HepG2 (cell line): ENCODE results near the gene HOXA6. TPM values are rescaled to one million over a fixed set of nuclear protein-coding genes. Genes with fewer than 3 reads are reported as not detected.

Experiments used
- ATAC-seq: fragments of 200-7000 bp; cut with Tn5 transposase; 3 replicates; pipeline ENCODE4 v1.9.1; 2020; ENCODE audit warnings: mild to moderate bottlenecking, moderate library complexity
- BruUV-seq: library from RNA; stranded (reverse); fragments of 400-500 nt; replicated peaks from 2 replicates; lab custom pipeline; 2021; lab: Mats Ljungman, UMichigan
- CTCF ChIA-PET: fragments of 300-600 bp; formaldehyde crosslinking; extraction: SDS; loops from one replicate; lab custom pipeline; 2021; ENCODE audit warnings: low total read pairs, inconsistent platforms, low intra/inter-chr PET ratio; lab: Yijun Ruan, JAX
- POLR2A ChIA-PET: fragments of 350-600 bp; sonication (Branson Sonifier 250); formaldehyde crosslinking; loops from one replicate; lab custom pipeline; 2020; ENCODE audit warnings: antibody characterized with exemption, inconsistent platforms; lab: Yijun Ruan, JAX
- DNase-seq: peaks from one replicate; pipeline ENCODE4 v3.0.0-alpha.2; 2015; ENCODE audit warnings: low spot score
- FAIRE-seq: peaks from 3 replicates; lab custom pipeline; 2011; peaks lifted over from hg19 to GRCh38; lab: Jason Lieb, UNC
- H2AFZ ChIP-seq: one replicate; pipeline ENCODE4 v1.6.1; 2011; ENCODE audit warnings: low read length, inconsistent platforms
- H3K27ac ChIP-seq: fragments of 300-600 bp; 3 replicates; pipeline ENCODE4 v1.8.0; 2011; ENCODE audit warnings: mixed run types, mild to moderate bottlenecking, mixed read lengths, low read length, inconsistent platforms; ENCODE audit not compliant: insufficient read depth; ENCODE audit errors: extremely low read length
- H3K27me3 ChIP-seq, 2 experiments: fragments of 200-600 bp in 1 of 2; 2 replicates in 1 of 2; 3 replicates in 1 of 2; pipeline versions ENCODE4 v1.6.0 to v1.8.0; 2011; ENCODE audit warnings: low read length in 2 of 2, mild to moderate bottlenecking in 2 of 2, moderate library complexity in 2 of 2, inconsistent platforms in 1 of 2; ENCODE audit not compliant: insufficient read depth in 2 of 2, control insufficient read depth in 1 of 2
- H3K36me3 ChIP-seq, 2 experiments: fragments of 200-600 bp in 1 of 2; replicated peaks in 1 of 2; 2 replicates in 1 of 2; 3 replicates in 1 of 2; pipeline versions ENCODE4 v1.5.1 to v1.8.0; 2011; ENCODE audit warnings: low read length in 2 of 2, inconsistent platforms in 1 of 2; ENCODE audit not compliant: insufficient read depth in 2 of 2, control insufficient read depth in 1 of 2
- H3K4me1 ChIP-seq: 2 replicates; pipeline ENCODE4 v1.5.1; 2012; ENCODE audit warnings: low read length, inconsistent platforms; ENCODE audit not compliant: insufficient read depth
- H3K4me2 ChIP-seq: 2 replicates; pipeline ENCODE4 v1.6.0; 2011; ENCODE audit warnings: low read depth, low read length, inconsistent platforms
- H3K4me3 ChIP-seq, 3 experiments: fragments of 200-600 bp in 1 of 3; sonication (generic), shearing (Covaris generic) in 1 of 3; replicated peaks in 1 of 3; 2 replicates each; pipeline ENCODE4 v1.5.1; 2011 to 2016; ENCODE audit warnings: low read length in 3 of 3, inconsistent platforms in 2 of 3, low read depth in 2 of 3, mild to moderate bottlenecking in 2 of 3, control low read depth in 1 of 3, mixed read lengths in 1 of 3; ENCODE audit not compliant: insufficient read depth in 1 of 3
- H3K79me2 ChIP-seq: one replicate; pipeline ENCODE4 v1.6.1; 2011; ENCODE audit warnings: low read length, inconsistent platforms; ENCODE audit not compliant: insufficient read depth
- H3K9ac ChIP-seq: 2 replicates; pipeline ENCODE4 v1.6.0; 2011; ENCODE audit warnings: mild to moderate bottlenecking, low read depth, low read length, inconsistent platforms; ENCODE audit not compliant: insufficient read depth
- H3K9me3 ChIP-seq: 2 replicates; pipeline ENCODE4 v1.5.1; 2012; ENCODE audit warnings: mild to moderate bottlenecking, low read length
- H4K20me1 ChIP-seq: 2 replicates; pipeline ENCODE4 v1.6.0; 2011; ENCODE audit warnings: inconsistent platforms, mild to moderate bottlenecking, low read length, moderate library complexity; ENCODE audit not compliant: insufficient read depth
- BRCA1 ChIP-seq: sonication (generic); formaldehyde crosslinking; IDR thresholded peaks from 2 replicates; pipeline ENCODE4 v1.4.0; 2020; ENCODE audit warnings: missing genetic modification reagents
- ONECUT2 ChIP-seq: sonication (generic); formaldehyde crosslinking; IDR thresholded peaks from 2 replicates; pipeline ENCODE4 v1.4.0; 2020; ENCODE audit warnings: missing genetic modification reagents
- POLR2A ChIP-seq, 2 experiments: IDR thresholded peaks; 2 replicates each; pipeline ENCODE4 v1.6.1; 2011; ENCODE audit warnings: low read depth in 2 of 2, low read length in 2 of 2, mild to moderate bottlenecking in 1 of 2, moderate library complexity in 1 of 2; ENCODE audit not compliant: insufficient read depth in 1 of 2
- WGBS: methylation state at CpG from one replicate; pipeline ENCODE4 v1.1.6; 2017; ENCODE audit warnings: low lambda C conversion rate; 5-methylcytosine and 5-hydroxymethylcytosine counted together
- in situ Hi-C: cut with HindIII; loops from 2 replicates; pipeline ENCODE4 v1.10.0; 2017; ENCODE audit warnings: low pct_unique_long_range_greater_than_20kb; ENCODE audit not compliant: extremely low pct_ligation_motif_present
- intact Hi-C: fragments of 100-400 bp; cut with micrococcal nuclease; formaldehyde crosslinking; loops from one replicate; pipeline ENCODE4 v1.10.0; 2022; ENCODE audit not compliant: unreplicated experiment
- polyA plus RNA-seq, 8 experiments: library from polyadenylated mRNA; depleted of rRNA in 3 of 8; stranded (reverse) in 7 of 8; unstranded in 1 of 8; fragments of >200 nt; fragmentation: Illumina TruSeq in 4 of 8; extraction: Trizol in 4 of 8; gene quantifications; 2 replicates each; pipeline versions ENCODE4 v1.2.1 to v1.2.3, GENCODE V29; 2011 to 2016; ENCODE audit warnings: low read depth in 4 of 8, missing spikeins in 1 of 8, mixed read lengths in 1 of 8; ENCODE audit not compliant: insufficient read depth in 1 of 8
- total RNA-seq, 5 experiments: library from RNA; depleted of rRNA; stranded (reverse); fragments of >200 nt; fragmentation: Illumina TruSeq; extraction: Trizol; gene quantifications; 2 replicates each; pipeline ENCODE4 v1.2.3, GENCODE V29; 2016; ENCODE audit warnings: low read depth in 1 of 5
- TF ChIP-seq, protein P1 (sequence below): sonication (generic); formaldehyde crosslinking; IDR thresholded peaks from 2 replicates; pipeline ENCODE4 v1.4.0; 2020; ENCODE audit warnings: missing genetic modification reagents, borderline replicate concordance

Gene HOXA6
- total and polyA plus RNA-seq, 2 of the 13 experiments (the other 11 are each of a cell fraction or from before 2014, with no cell fraction given), result 1.3 to 1.5 TPM

DNA sequence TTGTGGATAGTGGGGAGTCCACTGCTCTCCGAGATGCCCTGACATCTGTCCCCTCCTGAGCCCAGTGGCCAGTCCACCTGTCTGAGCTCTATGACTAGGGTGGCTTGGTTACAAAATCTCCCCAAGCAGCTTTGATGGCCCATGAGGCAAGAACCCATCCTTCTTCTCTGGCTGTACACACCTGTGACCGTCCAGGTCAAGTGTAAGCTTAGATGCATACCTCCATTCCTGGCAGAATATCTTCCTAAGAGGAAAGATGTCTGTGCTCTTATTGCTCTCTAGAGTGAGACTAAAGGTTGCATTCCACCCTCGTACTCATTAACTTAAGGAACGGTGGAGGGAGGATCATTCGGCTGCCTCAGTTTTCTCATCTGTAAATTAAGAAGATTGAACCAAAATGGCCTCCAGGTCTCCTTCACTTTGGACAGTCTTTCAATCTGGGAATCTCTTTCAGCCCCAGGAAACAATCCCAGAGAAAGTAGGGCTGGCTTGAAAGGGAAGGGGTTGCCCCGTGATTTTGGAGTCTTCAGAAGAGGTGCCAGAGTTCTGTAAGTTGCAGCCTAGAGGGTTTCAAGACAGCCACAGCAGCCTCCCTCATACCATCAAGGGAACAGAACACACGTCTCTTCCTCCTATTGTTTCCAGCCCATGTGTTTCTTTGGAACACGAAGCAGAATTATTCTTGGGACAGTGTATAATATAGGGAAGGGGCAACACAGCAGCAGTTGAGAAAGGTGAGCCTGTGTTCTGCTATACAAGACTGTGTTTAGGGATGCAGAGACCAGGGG, 22.5 kb downstream of the HOXA6 start:
- H3K4me3 ChIP-seq, result no peak overlapping the region
- no peaks in the 10 kb centered on the region; a peak in 1 of 5 replicates for H3K27me3 ChIP-seq
- H4K20me1 ChIP-seq, result peaks cover 6% of the 10 kb centered on the region; the same call in 1 of the 2 replicates
- no peak for FAIRE-seq
- H3K4me2 ChIP-seq, result 0 out of 2 replicates have a peak overlapping the region, but pooled peaks have one; percentile 1
- no peak for DNase-seq
- peaks cover 79% of the 10 kb centered on the region for H3K4me1 ChIP-seq
- BruUV-seq, result no TSS peak
- in situ Hi-C loops, result no loop called here
- H2AFZ ChIP-seq, result no peak overlapping the region
- ATAC-seq, result no peak
- H3K9me3 ChIP-seq, result no peaks in the 10 kb centered on the region
- H3K27ac ChIP-seq, result no peak overlapping the region
- TF ChIP-seq ONECUT2 (CRISPR knock-in tag), result no peak
- TF ChIP-seq, protein P1, sequence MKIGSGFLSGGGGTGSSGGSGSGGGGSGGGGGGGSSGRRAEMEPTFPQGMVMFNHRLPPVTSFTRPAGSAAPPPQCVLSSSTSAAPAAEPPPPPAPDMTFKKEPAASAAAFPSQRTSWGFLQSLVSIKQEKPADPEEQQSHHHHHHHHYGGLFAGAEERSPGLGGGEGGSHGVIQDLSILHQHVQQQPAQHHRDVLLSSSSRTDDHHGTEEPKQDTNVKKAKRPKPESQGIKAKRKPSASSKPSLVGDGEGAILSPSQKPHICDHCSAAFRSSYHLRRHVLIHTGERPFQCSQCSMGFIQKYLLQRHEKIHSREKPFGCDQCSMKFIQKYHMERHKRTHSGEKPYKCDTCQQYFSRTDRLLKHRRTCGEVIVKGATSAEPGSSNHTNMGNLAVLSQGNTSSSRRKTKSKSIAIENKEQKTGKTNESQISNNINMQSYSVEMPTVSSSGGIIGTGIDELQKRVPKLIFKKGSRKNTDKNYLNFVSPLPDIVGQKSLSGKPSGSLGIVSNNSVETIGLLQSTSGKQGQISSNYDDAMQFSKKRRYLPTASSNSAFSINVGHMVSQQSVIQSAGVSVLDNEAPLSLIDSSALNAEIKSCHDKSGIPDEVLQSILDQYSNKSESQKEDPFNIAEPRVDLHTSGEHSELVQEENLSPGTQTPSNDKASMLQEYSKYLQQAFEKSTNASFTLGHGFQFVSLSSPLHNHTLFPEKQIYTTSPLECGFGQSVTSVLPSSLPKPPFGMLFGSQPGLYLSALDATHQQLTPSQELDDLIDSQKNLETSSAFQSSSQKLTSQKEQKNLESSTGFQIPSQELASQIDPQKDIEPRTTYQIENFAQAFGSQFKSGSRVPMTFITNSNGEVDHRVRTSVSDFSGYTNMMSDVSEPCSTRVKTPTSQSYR (CRISPR knock-in tag), result no peak
- TF ChIP-seq BRCA1 (CRISPR knock-in tag), result no peak
- TF ChIP-seq POLR2A (IDR thresholded peaks at IDR 0.05; ENCODE audit: insufficient read depth in 1 of 2, low read depth in 2 of 2, low read length in 2 of 2), result peak in 1 of 2 experiments; percentile 11; a peak in 1 of 4 replicates
- TF ChIP-seq, all 625 proteins: peak for 1
- ChIA-PET CTCF (no interaction called here), POLR2A (interaction anchor here (0.9 kb wide), 1 partner anchor 261 kb away, joined by 3 read pairs; the partner anchor contains the start of gene SKAP2)
- intact Hi-C loops, result no loop called here
- no peak overlapping the region for H3K9ac ChIP-seq
- WGBS, result 88% methylated on average over 8 of the region's 8 CpGs
- H3K36me3 ChIP-seq, result peaks cover 0 to 8% of the 10 kb centered on the region in 2 experiments; a peak in 1 of 5 replicates
- H3K79me2 ChIP-seq, result peaks cover 33% of the 10 kb centered on the region
